GM10266 (cell line): ENCODE results near the gene RAB18.
"Not testable (repeated sequence)": the region's sequence is repeated elsewhere in the genome, so short reads cannot be mapped to it uniquely, and the experiment has no call there.

ENCODE experiments used
- DNase-seq: peaks from one replicate; pipeline ENCODE4 v3.0.0; 2012; ENCODE audit errors: extremely low spot score
- TF ChIP-seq, protein P1 (sequence below): IDR thresholded peaks from 2 replicates; pipeline ENCODE4 v1.5.1; 2012; ENCODE audit warnings: mild to moderate bottlenecking, low read depth; ENCODE audit not compliant: control insufficient read depth, insufficient read depth; ENCODE audit errors: missing control alignments

RAB18 gene

DNA sequence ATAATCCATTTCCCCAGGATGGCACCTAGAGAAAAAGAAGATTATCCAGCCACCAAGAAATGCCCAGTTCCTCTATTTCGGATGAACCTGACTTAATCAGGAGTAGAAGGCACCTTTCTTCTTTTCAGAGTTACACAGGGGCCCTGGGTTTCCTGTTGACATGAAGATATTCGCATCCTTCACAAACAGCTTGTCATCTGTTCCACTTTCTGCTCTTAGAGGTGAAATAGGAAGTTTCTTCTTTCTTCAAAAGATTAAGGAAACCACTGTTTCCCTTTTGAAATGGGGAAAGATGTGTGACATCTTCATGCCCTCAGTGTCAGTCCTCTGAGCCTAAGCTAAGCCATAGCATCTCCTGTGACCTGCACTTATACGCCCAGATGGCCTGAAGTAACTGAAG is 39.1 kb upstream of the RAB18 start:
- TF ChIP-seq, protein P1, sequence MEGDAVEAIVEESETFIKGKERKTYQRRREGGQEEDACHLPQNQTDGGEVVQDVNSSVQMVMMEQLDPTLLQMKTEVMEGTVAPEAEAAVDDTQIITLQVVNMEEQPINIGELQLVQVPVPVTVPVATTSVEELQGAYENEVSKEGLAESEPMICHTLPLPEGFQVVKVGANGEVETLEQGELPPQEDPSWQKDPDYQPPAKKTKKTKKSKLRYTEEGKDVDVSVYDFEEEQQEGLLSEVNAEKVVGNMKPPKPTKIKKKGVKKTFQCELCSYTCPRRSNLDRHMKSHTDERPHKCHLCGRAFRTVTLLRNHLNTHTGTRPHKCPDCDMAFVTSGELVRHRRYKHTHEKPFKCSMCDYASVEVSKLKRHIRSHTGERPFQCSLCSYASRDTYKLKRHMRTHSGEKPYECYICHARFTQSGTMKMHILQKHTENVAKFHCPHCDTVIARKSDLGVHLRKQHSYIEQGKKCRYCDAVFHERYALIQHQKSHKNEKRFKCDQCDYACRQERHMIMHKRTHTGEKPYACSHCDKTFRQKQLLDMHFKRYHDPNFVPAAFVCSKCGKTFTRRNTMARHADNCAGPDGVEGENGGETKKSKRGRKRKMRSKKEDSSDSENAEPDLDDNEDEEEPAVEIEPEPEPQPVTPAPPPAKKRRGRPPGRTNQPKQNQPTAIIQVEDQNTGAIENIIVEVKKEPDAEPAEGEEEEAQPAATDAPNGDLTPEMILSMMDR: no peak
- no peak for DNase-seq

- DNase-seq: not testable (repeated sequence)
These were observed 38.5 kb upstream of the RAB18 start for GRCh38 chr10:27465596-27465995.

- TF ChIP-seq, protein P1: no peak
These were observed 33.2 kb upstream of the RAB18 start for GRCh38 chr10:27470885-27471284.

GRCh38 chr10:27474741-27475140 is 29.4 kb upstream of the RAB18 start:
- DNase-seq: no peak
- TF ChIP-seq, protein P1: no peak

More at GRCh38 chr10:27470885-27471284, 33.2 kb upstream of the RAB18 start:
- DNase-seq: no peak

GRCh38 chr10:27479016-27479415 is 25.1 kb upstream of the RAB18 start:
- no peak for DNase-seq
- TF ChIP-seq, protein P1: no peak

GRCh38 chr10:27481486-27481885 is 22.6 kb upstream of the RAB18 start:
- DNase-seq: no peak
- TF ChIP-seq, protein P1: no peak

GRCh38 chr10:27482984-27483956 is 20.8 kb upstream of the RAB18 start:
- TF ChIP-seq, protein P1: no peak
- DNase-seq: no peak
